H9 (cell line): Measurements from ENCODE around the gene POTEM. TPM values are rescaled to one million over a fixed set of nuclear protein-coding genes. Genes with fewer than 3 reads are reported as not detected.
"Not testable (repeated sequence)": the region's sequence is repeated elsewhere in the genome, so short reads cannot be mapped to it uniquely, and the experiment has no call there.

Source experiments
- DNase-seq: peaks from one replicate; pipeline ENCODE4 v3.0.0-alpha.2; 2017
- H2AFZ ChIP-seq: one replicate; pipeline ENCODE4 v1.6.1; 2013; ENCODE audit warnings: mild to moderate bottlenecking, low read length, control low read depth, moderate library complexity
- H2AK5ac ChIP-seq: 2 replicates; pipeline ENCODE4 v1.6.1; 2013; ENCODE audit warnings: low read length, control low read depth, mixed read lengths; ENCODE audit not compliant: insufficient read length
- H2BK120ac ChIP-seq: one replicate; pipeline ENCODE4 v1.6.1; 2013; ENCODE audit warnings: low read depth, mild to moderate bottlenecking, low read length, control low read depth, inconsistent platforms; ENCODE audit not compliant: poor library complexity, severe bottlenecking
- H2BK12ac ChIP-seq: 2 replicates; pipeline ENCODE4 v1.6.1; 2013; ENCODE audit warnings: low read length, control low read depth, mixed read lengths, low read depth; ENCODE audit not compliant: insufficient read length
- H2BK15ac ChIP-seq: 2 replicates; pipeline ENCODE4 v1.6.1; 2013; ENCODE audit warnings: low read depth, low read length, control low read depth
- H2BK20ac ChIP-seq: one replicate; pipeline ENCODE4 v1.6.1; 2013; ENCODE audit warnings: low read depth, mild to moderate bottlenecking, low read length, control low read depth, inconsistent platforms; ENCODE audit not compliant: poor library complexity, severe bottlenecking
- H2BK5ac ChIP-seq: 2 replicates; pipeline ENCODE4 v1.6.1; 2013; ENCODE audit warnings: low read length, control low read depth, mixed read lengths; ENCODE audit not compliant: insufficient read length
- H3K14ac ChIP-seq: 2 replicates; pipeline ENCODE4 v1.6.1; 2013; ENCODE audit warnings: low read length, control low read depth; ENCODE audit not compliant: insufficient read depth
- H3K18ac ChIP-seq: 2 replicates; pipeline ENCODE4 v1.6.1; 2013; ENCODE audit warnings: low read depth, mild to moderate bottlenecking, mixed read lengths, low read length, control low read depth; ENCODE audit not compliant: insufficient read length
- H3K23ac ChIP-seq: 2 replicates; pipeline ENCODE4 v1.6.1; 2013; ENCODE audit warnings: low read length, control low read depth, mixed read lengths, low read depth; ENCODE audit not compliant: insufficient read length
- H3K23me2 ChIP-seq: 2 replicates; pipeline ENCODE4 v1.6.1; 2013; ENCODE audit warnings: low read depth, mild to moderate bottlenecking, mixed read lengths, low read length, control low read depth; ENCODE audit not compliant: insufficient read length, poor library complexity, severe bottlenecking
- H3K27ac ChIP-seq: 2 replicates; pipeline ENCODE4 v1.5.1; 2013; ENCODE audit warnings: low read length, control low read depth, mixed read lengths, low read depth; ENCODE audit not compliant: insufficient read length
- H3K27me3 ChIP-seq: 2 replicates; pipeline ENCODE4 v1.6.1; 2013; ENCODE audit warnings: low read length, control low read depth, inconsistent platforms; ENCODE audit not compliant: insufficient read depth
- H3K4ac ChIP-seq: 2 replicates; pipeline ENCODE4 v1.6.1; 2013; ENCODE audit warnings: low read depth, mild to moderate bottlenecking, control low read depth, inconsistent platforms, low read length, moderate library complexity
- H3K4me1 ChIP-seq: 2 replicates; pipeline ENCODE4 v1.6.1; 2013; ENCODE audit warnings: low read length, control low read depth, inconsistent platforms; ENCODE audit not compliant: insufficient read depth
- H3K4me2 ChIP-seq: 2 replicates; pipeline ENCODE4 v1.6.1; 2013; ENCODE audit warnings: low read length, control low read depth, mixed read lengths; ENCODE audit not compliant: insufficient read length, insufficient read depth
- H3K56ac ChIP-seq: 2 replicates; pipeline ENCODE4 v1.6.1; 2013; ENCODE audit warnings: low read depth, mild to moderate bottlenecking, mixed read lengths, low read length, control low read depth; ENCODE audit not compliant: insufficient read length
- H3K79me1 ChIP-seq: 2 replicates; pipeline ENCODE4 v1.6.1; 2013; ENCODE audit warnings: low read depth, mild to moderate bottlenecking, moderate library complexity, low read length, control low read depth, inconsistent platforms; ENCODE audit not compliant: insufficient read depth, poor library complexity, severe bottlenecking
- H3K79me2 ChIP-seq: 2 replicates; pipeline ENCODE4 v1.6.1; 2013; ENCODE audit warnings: low read length, control low read depth, inconsistent platforms; ENCODE audit not compliant: insufficient read depth
- H3K9ac ChIP-seq: 2 replicates; pipeline ENCODE4 v1.6.1; 2013; ENCODE audit warnings: low read length, control low read depth, mixed read lengths; ENCODE audit not compliant: insufficient read length; ENCODE audit errors: extremely low read depth
- H3K9me3 ChIP-seq: one replicate; pipeline ENCODE4 v1.6.1; 2013; ENCODE audit warnings: low read depth, low read length, inconsistent platforms; ENCODE audit not compliant: control insufficient read depth
- H3T11ph ChIP-seq: one replicate; pipeline ENCODE4 v1.6.1; 2013; ENCODE audit warnings: mild to moderate bottlenecking, low read length, control low read depth, inconsistent platforms
- H4K20me1 ChIP-seq: one replicate; pipeline ENCODE4 v1.6.1; 2013; ENCODE audit not compliant: control insufficient read depth, insufficient read length, insufficient read depth
- H4K5ac ChIP-seq: 2 replicates; pipeline ENCODE4 v1.6.1; 2013; ENCODE audit warnings: low read depth, mild to moderate bottlenecking, mixed read lengths, low read length, control low read depth; ENCODE audit not compliant: insufficient read length
- H4K8ac ChIP-seq: replicated peaks from 2 replicates; pipeline ENCODE4 v1.6.1; 2013; ENCODE audit warnings: low read length, control low read depth, mixed read lengths, low read depth; ENCODE audit not compliant: insufficient read length
- H4K91ac ChIP-seq: 2 replicates; pipeline ENCODE4 v1.6.1; 2013; ENCODE audit warnings: low read depth, mild to moderate bottlenecking, moderate library complexity, mixed read lengths, low read length, control low read depth; ENCODE audit not compliant: insufficient read length
- H3K27ac Mint-ChIP-seq, 3 experiments: 2 replicates in 2 of 3; 3 replicates in 1 of 3; pipeline ENCODE4 v1.8.0; 2020 to 2021; ENCODE audit warnings: mixed read lengths in 3 of 3, mild to moderate bottlenecking in 1 of 3, moderate library complexity in 1 of 3
- H3K27me3 Mint-ChIP-seq: 2 replicates; pipeline ENCODE4 v1.8.0; 2021; ENCODE audit warnings: low read depth, mild to moderate bottlenecking, moderate library complexity, mixed read lengths
- H3K36me3 Mint-ChIP-seq, 3 experiments: 2 replicates in 2 of 3; 3 replicates in 1 of 3; pipeline ENCODE4 v1.8.0; 2020 to 2021; ENCODE audit warnings: low read depth in 3 of 3, mixed read lengths in 3 of 3; ENCODE audit not compliant: insufficient read depth in 1 of 3
- H3K4me1 Mint-ChIP-seq, 2 experiments: 2 replicates each; pipeline ENCODE4 v1.8.0; 2020; ENCODE audit warnings: mixed read lengths in 2 of 2
- H3K4me3 Mint-ChIP-seq, 2 experiments: 2 replicates in 1 of 2; 3 replicates in 1 of 2; pipeline ENCODE4 v1.8.0; 2020 to 2021; ENCODE audit warnings: mild to moderate bottlenecking in 2 of 2, mixed read lengths in 2 of 2, moderate library complexity in 1 of 2
- H3K9me3 Mint-ChIP-seq, 2 experiments: 2 replicates in 1 of 2; 3 replicates in 1 of 2; pipeline ENCODE4 v1.8.0; 2020; ENCODE audit warnings: mild to moderate bottlenecking in 2 of 2, mixed read lengths in 2 of 2, moderate library complexity in 1 of 2
- WGBS: extraction: QIAGEN DNeasy Blood & Tissue Kit; methylation state at CpG from one replicate; pipeline ENCODE4 v1.1.7; 2013; ENCODE audit warnings: missing lambda C conversion rate, low lambda C conversion rate, mixed read lengths; ENCODE audit not compliant: insufficient read length; ENCODE audit errors: extremely low coverage; 5-methylcytosine and 5-hydroxymethylcytosine counted together
- total RNA-seq: library from RNA; stranded (reverse); gene quantifications from 2 replicates; pipeline ENCODE4 v1.2.1, GENCODE V29; 2021

Gene POTEM
- total RNA-seq, 1 experiment from 2014 or later: not detected

GRCh38 chr14:18955816-18956215 lies 11.4 kb upstream of the POTEM start:
- H3K27ac ChIP-seq, H2BK12ac ChIP-seq, H3K79me2 ChIP-seq, H3K9me3 ChIP-seq, H3K4me1 ChIP-seq, H3K27me3 Mint-ChIP-seq, H3K56ac ChIP-seq, H3K4ac ChIP-seq, H3K23ac ChIP-seq, H2AFZ ChIP-seq, H3K18ac ChIP-seq, H3K9ac ChIP-seq, H4K8ac ChIP-seq, H3K27ac Mint-ChIP-seq, H2AK5ac ChIP-seq, H3K79me1 ChIP-seq, H3K27me3 ChIP-seq, H3K4me3 Mint-ChIP-seq, H2BK5ac ChIP-seq, H4K5ac ChIP-seq, H3K14ac ChIP-seq, H3K36me3 Mint-ChIP-seq, H4K91ac ChIP-seq, H3T11ph ChIP-seq, DNase-seq, H2BK20ac ChIP-seq, H3K23me2 ChIP-seq, H3K4me2 ChIP-seq, H2BK120ac ChIP-seq, H3K4me1 Mint-ChIP-seq, H2BK15ac ChIP-seq, H4K20me1 ChIP-seq: not testable (repeated sequence)
- peaks cover 14 to 15% of the 10 kb centered on the region in 2 experiments for H3K9me3 Mint-ChIP-seq
- WGBS: no CpG with 5 or more reads among the region's 6 CpGs

- H3T11ph ChIP-seq, H3K79me1 ChIP-seq, H2BK120ac ChIP-seq, H2AK5ac ChIP-seq, H2AFZ ChIP-seq, H4K8ac ChIP-seq, H3K23me2 ChIP-seq, H3K4ac ChIP-seq, H3K9ac ChIP-seq, H3K4me1 ChIP-seq, H3K4me1 Mint-ChIP-seq, H4K5ac ChIP-seq, H3K23ac ChIP-seq, H3K27ac Mint-ChIP-seq, H2BK12ac ChIP-seq, H3K9me3 ChIP-seq, H2BK20ac ChIP-seq, H3K36me3 Mint-ChIP-seq, DNase-seq, H3K79me2 ChIP-seq, H3K4me3 Mint-ChIP-seq, H3K18ac ChIP-seq, H4K91ac ChIP-seq, H4K20me1 ChIP-seq, H3K27me3 Mint-ChIP-seq, H2BK5ac ChIP-seq, H3K4me2 ChIP-seq, H3K27me3 ChIP-seq, H3K56ac ChIP-seq, H2BK15ac ChIP-seq, H3K27ac ChIP-seq, H3K14ac ChIP-seq: not testable (repeated sequence)
- H3K9me3 Mint-ChIP-seq: peaks cover 16 to 17% of the 10 kb centered on the region in 2 experiments
- no CpG with 5 or more reads among the region's 2 CpGs for WGBS
Measured at GRCh38 chr14:18961576-18961975, 5.7 kb upstream of the POTEM start.
